ENCODE measurements around the gene BCAR1. TPM values are rescaled to one million over a fixed set of nuclear protein-coding genes. Genes with fewer than 3 reads are reported as not detected.
A peak's percentile ranks its signal among the peaks of the same experiment; 100 is the strongest.
"Not testable (repeated sequence)": the region's sequence is repeated elsewhere in the genome, so short reads cannot be mapped to it uniquely, and the experiment has no call there.

The BCAR1 gene
- total RNA-seq, 1 donor from 2014 or later = 76.7 TPM

GRCh38 chr16:75217389-75217851, 34.0 kb downstream of the BCAR1 start:
- ATAC-seq (no peak), DNase-seq (ENCODE audit: missing footprints) (no peak)
- intact Hi-C loops (cut with DNase I) = no loop called here

- peak; percentile 53 for DNase-seq (ENCODE audit: missing footprints)
- no peak for ATAC-seq
- intact Hi-C loops (cut with DNase I) = no loop called here
Observed at GRCh38 chr16:75216576-75216975, 34.8 kb downstream of the BCAR1 start.

GRCh38 chr16:75216127-75216526, 35.3 kb downstream of the BCAR1 start:
- no peak for DNase-seq (ENCODE audit: missing footprints)
- no peak for ATAC-seq
- intact Hi-C loops (cut with DNase I) = no loop called here

DNA sequence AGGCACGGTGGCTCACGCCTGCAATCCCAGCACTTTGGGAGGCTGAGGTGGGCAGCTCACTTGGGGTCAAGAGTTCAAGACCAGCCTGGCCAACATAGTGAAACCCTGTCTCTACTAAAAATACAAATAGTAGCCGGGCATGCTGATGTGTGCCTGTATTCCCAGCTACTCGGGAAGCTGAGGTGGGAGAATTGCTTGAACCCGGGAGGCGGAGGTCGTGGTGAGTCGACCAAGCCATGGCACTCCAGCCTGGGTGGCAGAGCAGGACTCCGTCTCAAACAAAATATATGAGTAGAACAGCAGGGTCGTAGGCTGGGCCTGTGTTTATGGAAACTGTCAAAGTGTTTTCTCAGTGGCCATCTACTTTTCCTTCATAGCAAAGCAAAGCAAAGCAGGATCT, 40.1 kb downstream of the BCAR1 start:
- ATAC-seq; intact Hi-C loops (cut with DNase I); DNase-seq (ENCODE audit: missing footprints): not testable (repeated sequence)

GRCh38 chr16:75209944-75210343, 41.5 kb downstream of the BCAR1 start:
- intact Hi-C loops (cut with DNase I) = no loop called here
- no peak for ATAC-seq
- DNase-seq (ENCODE audit: missing footprints) = no peak

GRCh38 chr16:75209514-75209913, 41.9 kb downstream of the BCAR1 start:
- DNase-seq (ENCODE audit: missing footprints); intact Hi-C loops (cut with DNase I); ATAC-seq: not testable (repeated sequence)

- DNase-seq (ENCODE audit: missing footprints) (no peak), ATAC-seq (no peak)
- intact Hi-C loops (cut with DNase I) = no loop called here
Observed at GRCh38 chr16:75208861-75209505, 42.4 kb downstream of the BCAR1 start.

DNA sequence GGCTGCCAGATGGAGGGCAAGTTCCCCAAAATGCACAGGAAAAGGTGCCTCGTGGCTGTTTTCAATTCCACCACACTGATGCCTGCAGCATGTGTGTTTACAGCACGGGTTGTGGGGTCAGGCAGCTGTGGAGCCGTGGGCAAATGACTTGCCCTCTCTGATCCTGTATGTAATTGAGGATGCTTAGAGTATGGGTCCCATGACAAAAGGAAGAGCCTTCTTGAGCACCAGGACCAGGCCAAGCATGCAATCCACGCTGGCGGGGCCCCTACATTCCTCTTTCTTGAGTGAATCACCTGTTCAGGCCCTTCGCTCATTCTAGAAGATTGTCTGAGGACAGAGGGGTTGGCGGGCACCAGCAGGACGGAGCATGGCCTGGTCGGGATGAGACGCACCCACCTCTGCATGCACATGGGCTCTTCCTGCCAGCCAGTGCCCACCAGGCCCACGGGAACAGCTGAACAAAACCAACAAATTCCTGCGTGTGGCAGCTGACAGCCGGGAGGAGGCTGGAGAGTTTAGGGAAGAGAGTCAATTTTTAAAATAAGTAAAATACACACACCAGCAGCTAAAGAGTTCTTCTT, 43.1 kb downstream of the BCAR1 start:
- ATAC-seq (no peak), DNase-seq (ENCODE audit: missing footprints) (no peak)
- intact Hi-C loops (cut with DNase I) = no loop called here

DNA sequence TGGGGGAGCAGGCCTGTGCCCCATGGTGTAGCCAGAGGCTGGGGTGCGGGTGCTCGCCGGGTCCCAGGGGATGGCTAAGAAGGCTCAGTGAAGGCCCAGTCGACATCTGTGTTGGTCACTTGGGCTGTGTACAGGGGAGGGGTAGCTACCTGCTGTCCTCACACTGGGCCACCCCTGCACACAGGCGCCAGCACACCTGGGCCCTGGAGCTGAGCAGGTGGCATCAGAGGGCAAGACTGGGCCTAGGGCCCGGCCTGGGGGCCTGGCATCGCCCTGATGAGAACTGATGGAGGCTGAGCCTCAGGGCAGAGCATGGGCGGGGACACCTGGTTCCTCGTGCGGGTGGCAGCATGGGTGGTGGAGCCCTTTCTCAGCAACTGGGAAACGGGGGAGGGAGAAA, 43.6 kb downstream of the BCAR1 start:
- ATAC-seq (no peak), DNase-seq (ENCODE audit: missing footprints) (no peak)
- intact Hi-C loops (cut with DNase I) = loop anchor here (2.0 kb wide), 1 partner anchor 17 kb away; no protein-coding TSS in a partner anchor

GRCh38 chr16:75206749-75207451, 44.5 kb downstream of the BCAR1 start, which contains the start of gene CTRB2:
CTRB2 (minus strand) TSS chr16:75207161; CDS start chr16:75207141, 20 bp downstream.
- DNase-seq (ENCODE audit: missing footprints) (no peak), ATAC-seq (no peak)
- intact Hi-C loops (cut with DNase I) = loop anchor here (2.0 kb wide), 1 partner anchor 18 kb away; no protein-coding TSS in a partner anchor

DNA sequence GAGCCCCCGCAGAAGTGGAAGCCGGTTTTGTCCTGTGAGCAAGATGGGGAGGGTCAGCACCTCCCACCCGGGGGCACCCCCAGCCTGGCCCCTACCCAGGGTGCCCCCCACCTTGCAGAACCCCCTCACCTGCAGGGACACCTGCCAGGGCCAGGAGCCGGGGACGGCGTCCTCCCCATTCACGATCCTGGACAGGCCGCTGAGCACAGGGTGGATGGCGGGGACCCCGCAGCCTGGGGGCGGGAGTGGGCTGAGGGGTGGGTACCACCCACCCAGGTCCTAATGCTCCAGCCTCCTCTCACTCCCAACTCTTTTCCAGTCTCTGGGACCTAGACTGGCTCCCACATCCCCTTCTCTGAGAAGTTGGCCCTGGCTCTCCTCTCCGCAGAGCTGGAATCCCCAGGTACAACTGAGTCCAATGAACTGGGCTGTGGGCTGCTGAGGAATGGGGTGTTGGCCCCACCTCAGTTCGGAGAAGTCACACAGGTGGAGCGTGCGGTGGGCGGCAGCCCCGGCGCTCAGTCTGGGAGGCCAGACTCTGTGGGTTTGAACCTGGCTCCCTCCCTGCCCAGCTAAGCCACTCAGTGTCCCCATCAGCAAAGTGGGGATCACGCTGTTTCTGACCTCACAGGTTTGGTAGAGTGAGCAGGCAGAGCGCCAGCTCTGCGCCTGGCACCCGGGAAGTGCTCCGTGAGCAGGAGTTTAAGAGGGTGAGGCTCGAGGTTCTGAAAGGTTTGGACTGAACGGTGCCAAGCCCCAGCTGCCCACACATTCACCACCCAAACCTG, 45.3 kb downstream of the BCAR1 start:
- not testable (repeated sequence) for ATAC-seq; DNase-seq (ENCODE audit: missing footprints)
- intact Hi-C loops (cut with DNase I) = loop anchor here (2.0 kb wide), 1 partner anchor 19 kb away; no protein-coding TSS in a partner anchor

DNA sequence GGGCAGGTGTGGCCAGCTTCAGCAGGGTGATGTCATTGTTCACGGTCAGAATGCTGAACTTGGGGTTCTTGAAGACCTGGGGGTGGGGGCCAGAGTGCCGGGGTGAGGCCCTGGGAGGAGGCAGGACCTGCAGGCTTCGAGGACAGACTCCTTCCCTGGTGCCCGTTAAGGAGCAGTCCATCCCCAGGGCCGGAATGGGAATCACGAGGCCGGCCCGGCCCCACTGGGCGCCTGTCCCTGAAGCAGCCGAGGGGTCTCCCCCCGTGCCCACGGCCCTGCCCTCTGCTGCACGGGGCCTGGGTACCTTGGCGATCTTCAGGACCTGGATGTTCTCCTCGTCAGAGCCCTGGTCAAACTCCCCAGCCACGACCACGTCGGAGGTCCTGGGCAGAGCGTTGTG, 46.0 kb downstream of the BCAR1 start:
- DNase-seq (ENCODE audit: missing footprints); intact Hi-C loops (cut with DNase I); ATAC-seq: not testable (repeated sequence)

- ATAC-seq; intact Hi-C loops (cut with DNase I); DNase-seq (ENCODE audit: missing footprints): not testable (repeated sequence)
Observed at GRCh38 chr16:75204905-75205304, 46.5 kb downstream of the BCAR1 start.

GRCh38 chr16:75204410-75204758, 47.0 kb downstream of the BCAR1 start:
- DNase-seq (ENCODE audit: missing footprints) = peak; percentile 33
- ATAC-seq = no peak
- intact Hi-C loops (cut with DNase I) = no loop called here

GRCh38 chr16:75203667-75204409, 47.6 kb downstream of the BCAR1 start:
- DNase-seq (ENCODE audit: missing footprints) (peak; percentile 35), ATAC-seq (no peak)
- intact Hi-C loops (cut with DNase I) = no loop called here

- intact Hi-C loops (cut with DNase I) = no loop called here
- no peak for DNase-seq (ENCODE audit: missing footprints)
- no peak for ATAC-seq
Observed at GRCh38 chr16:75203096-75203495, 48.3 kb downstream of the BCAR1 start.

- no peak for ATAC-seq
- DNase-seq (ENCODE audit: missing footprints) = no peak
- intact Hi-C loops (cut with DNase I) = no loop called here
Observed at GRCh38 chr16:75202069-75202590, 49.3 kb downstream of the BCAR1 start.

GRCh38 chr16:75198135-75198600, 53.3 kb downstream of the BCAR1 start:
- peak; percentile 17 for ATAC-seq
- no peak for DNase-seq (ENCODE audit: missing footprints)
- intact Hi-C loops (cut with DNase I) = loop anchor here (2.0 to 5.0 kb wide), 2 partner anchors 267 to 564 kb away; partner anchors contain the start of gene TMEM170A
